Fibroblast of lung (primary cell): Measurements from ENCODE around the gene UQCR10.

Experiments
- EZH2 ChIP-seq: IDR thresholded peaks from 2 replicates; pipeline ENCODE4 v1.5.1; 2012; ENCODE audit warnings: low read length, control low read depth, mild to moderate bottlenecking; ENCODE audit errors: missing control alignments
- TF ChIP-seq, protein P1 (sequence below), 2 donors: IDR thresholded peaks in 1 of 2; conservative IDR thresholded peaks in 1 of 2; 1 replicate in 1 of 2; 2 replicates in 1 of 2; pipeline ENCODE4 v1.5.1; 2011 to 2012; ENCODE audit warnings: low read length in 2 of 2, control low read depth in 1 of 2, inconsistent platforms in 1 of 2, low read depth in 1 of 2, mild to moderate bottlenecking in 1 of 2

DNA sequence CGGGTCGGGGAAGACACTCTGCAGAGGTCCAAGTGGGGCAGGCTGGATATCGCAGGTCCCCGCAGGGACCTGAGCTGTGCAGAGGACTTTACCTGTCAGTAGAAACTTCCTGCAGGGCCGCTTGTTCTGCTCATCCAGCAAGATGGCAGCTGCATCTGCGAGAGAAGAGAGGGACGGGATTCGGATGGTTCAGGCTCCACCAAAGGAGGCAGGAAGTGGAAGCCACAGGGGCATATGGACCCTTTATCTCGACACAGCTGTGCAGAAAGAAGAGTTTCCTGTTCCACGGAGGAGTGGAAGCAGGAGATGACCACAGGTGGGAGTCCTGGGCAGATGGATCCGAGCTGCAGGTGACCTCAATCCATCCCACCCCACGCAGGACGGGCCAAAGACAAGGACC lies 24.8 kb upstream of the UQCR10 start:
- TF ChIP-seq, protein P1, sequence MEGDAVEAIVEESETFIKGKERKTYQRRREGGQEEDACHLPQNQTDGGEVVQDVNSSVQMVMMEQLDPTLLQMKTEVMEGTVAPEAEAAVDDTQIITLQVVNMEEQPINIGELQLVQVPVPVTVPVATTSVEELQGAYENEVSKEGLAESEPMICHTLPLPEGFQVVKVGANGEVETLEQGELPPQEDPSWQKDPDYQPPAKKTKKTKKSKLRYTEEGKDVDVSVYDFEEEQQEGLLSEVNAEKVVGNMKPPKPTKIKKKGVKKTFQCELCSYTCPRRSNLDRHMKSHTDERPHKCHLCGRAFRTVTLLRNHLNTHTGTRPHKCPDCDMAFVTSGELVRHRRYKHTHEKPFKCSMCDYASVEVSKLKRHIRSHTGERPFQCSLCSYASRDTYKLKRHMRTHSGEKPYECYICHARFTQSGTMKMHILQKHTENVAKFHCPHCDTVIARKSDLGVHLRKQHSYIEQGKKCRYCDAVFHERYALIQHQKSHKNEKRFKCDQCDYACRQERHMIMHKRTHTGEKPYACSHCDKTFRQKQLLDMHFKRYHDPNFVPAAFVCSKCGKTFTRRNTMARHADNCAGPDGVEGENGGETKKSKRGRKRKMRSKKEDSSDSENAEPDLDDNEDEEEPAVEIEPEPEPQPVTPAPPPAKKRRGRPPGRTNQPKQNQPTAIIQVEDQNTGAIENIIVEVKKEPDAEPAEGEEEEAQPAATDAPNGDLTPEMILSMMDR (conservative IDR thresholded peaks at IDR 0.05 in 1 of 2, IDR thresholded peaks at IDR 0.05 in 1 of 2; ENCODE audit: low read depth in 1 of 2, low read length in 2 of 2), result no peak
- TF ChIP-seq EZH2, result no peak
